PC-9 (cell line): ENCODE measurements around the gene DDX10. TPM values are rescaled to one million over a fixed set of nuclear protein-coding genes. Genes with fewer than 3 reads are reported as not detected.

Experiments used
- BruUV-seq: library from RNA; stranded (reverse); fragments of 400-500 nt; replicated peaks from 2 replicates; lab custom pipeline; 2021; lab: Mats Ljungman, UMichigan
- CTCF ChIA-PET: fragments of 300-600 bp; sonication (Branson Sonifier 250); formaldehyde crosslinking; loops from one replicate; lab custom pipeline; 2022; ENCODE audit warnings: antibody characterized with exemption; lab: Charles Lee
- POLR2A ChIA-PET: fragments of 300-600 bp; sonication (Branson Sonifier 250); formaldehyde crosslinking; loops from one replicate; lab custom pipeline; 2022; ENCODE audit warnings: antibody characterized with exemption; ENCODE audit not compliant: unreplicated experiment; lab: Charles Lee
- DNase-seq, 2 experiments: peaks; one replicate each; pipeline versions ENCODE4 v3.0.0 to v3.0.0-alpha.2; 2015 to 2022; ENCODE audit warnings: mixed read lengths in 1 of 2
- H2AFZ ChIP-seq: fragments of 200-600 bp; sonication (generic); 2 replicates; pipeline ENCODE4 v1.8.1; 2017; ENCODE audit warnings: antibody characterized with exemption
- H3F3A ChIP-seq: fragments of 200-600 bp; sonication (generic); 2 replicates; pipeline ENCODE4 v1.8.1; 2017; ENCODE audit warnings: antibody characterized with exemption, mild to moderate bottlenecking, low read depth; ENCODE audit not compliant: insufficient read depth
- H3K27ac ChIP-seq: fragments of 200-600 bp; sonication (generic); 2 replicates; pipeline ENCODE4 v1.6.1; 2016; ENCODE audit warnings: mixed run types
- H3K27me3 ChIP-seq: fragments of 200-600 bp; sonication (generic); 2 replicates; pipeline ENCODE4 v1.6.1; 2016; ENCODE audit warnings: low read depth, mixed run types; ENCODE audit not compliant: insufficient read depth
- H3K36me3 ChIP-seq: fragments of 200-600 bp; sonication (generic); 2 replicates; pipeline ENCODE4 v1.6.1; 2016; ENCODE audit warnings: low read depth, mixed run types
- H3K4me1 ChIP-seq: fragments of 200-600 bp; sonication (generic); replicated peaks from 2 replicates; pipeline ENCODE4 v1.6.1; 2016; ENCODE audit warnings: mixed run types; ENCODE audit not compliant: insufficient read depth
- H3K4me2 ChIP-seq: fragments of 200-600 bp; sonication (generic); 2 replicates; pipeline ENCODE4 v1.6.1; 2017; ENCODE audit warnings: mixed run types
- H3K4me3 ChIP-seq: fragments of 200-600 bp; sonication (generic); 2 replicates; pipeline ENCODE4 v1.6.1; 2016; ENCODE audit warnings: mixed run types
- H3K79me2 ChIP-seq: fragments of 200-600 bp; sonication (generic); 2 replicates; pipeline ENCODE4 v1.6.1; 2017; ENCODE audit warnings: low read depth, mixed run types
- H3K9me2 ChIP-seq: fragments of 200-600 bp; sonication (generic); 2 replicates; pipeline ENCODE4 v1.8.1; 2017; ENCODE audit warnings: mild to moderate bottlenecking; ENCODE audit not compliant: insufficient read depth
- H3K9me3 ChIP-seq: fragments of 200-600 bp; sonication (generic); 2 replicates; pipeline ENCODE4 v1.8.1; 2016; ENCODE audit warnings: low read depth; ENCODE audit not compliant: insufficient read depth
- H4K20me1 ChIP-seq: fragments of 200-600 bp; sonication (generic); 2 replicates; pipeline ENCODE4 v1.8.1; 2017; ENCODE audit not compliant: insufficient read depth
- EZH2 ChIP-seq: fragments of 200-600 bp; sonication (generic); IDR thresholded peaks from 2 replicates; pipeline ENCODE4 v1.8.0; 2017; ENCODE audit warnings: antibody characterized with exemption, low read depth
- intact Hi-C: fragments of 100-400 bp; cut with micrococcal nuclease; formaldehyde crosslinking; loops from one replicate; pipeline ENCODE4 v1.10.0; 2022; ENCODE audit not compliant: unreplicated experiment
- total RNA-seq: library from RNA; stranded (reverse); gene quantifications from 2 replicates; pipeline ENCODE4 v1.2.3, GENCODE V29; 2021
- TF ChIP-seq, protein P1 (sequence below): fragments of 200-600 bp; sonication (generic); conservative IDR thresholded peaks from 2 replicates; pipeline ENCODE4 v1.6.1; 2017; ENCODE audit warnings: mixed run types, antibody characterized with exemption, mild to moderate bottlenecking, moderate library complexity

The DDX10 gene
- total RNA-seq, 1 experiment from 2014 or later = 26.4 TPM

DNA sequence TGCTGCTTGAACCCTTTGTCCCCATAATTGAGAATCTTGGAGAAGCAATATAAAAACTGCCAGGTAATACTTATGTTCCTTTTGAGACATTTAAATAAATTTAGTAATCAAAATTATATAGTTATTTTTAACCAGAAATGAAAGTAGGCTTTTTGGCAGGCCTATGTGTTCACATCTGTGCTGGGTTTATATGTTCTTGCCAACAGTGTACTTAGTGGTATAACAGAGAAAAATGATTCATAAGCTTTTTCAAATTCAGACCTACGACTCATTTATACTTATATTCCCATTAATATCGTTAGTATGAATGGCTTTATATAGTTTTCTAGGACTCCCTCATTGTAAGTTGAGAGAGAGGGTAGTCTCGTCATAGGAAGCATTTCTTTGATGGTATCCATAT lies 79.0 kb downstream of the DDX10 start:
- no TSS peak for BruUV-seq
- Histone ChIP-seq H3K79me2 (peaks cover 15% of the 10 kb centered on the region; the same call in 1 of the 2 replicates), H3K27me3 (no peaks in the 10 kb centered on the region), H2AFZ (no peak overlapping the region), H3K9me3 (peaks cover 17% of the 10 kb centered on the region; the same call in 1 of the 2 replicates), H3F3A (no peaks in the 10 kb centered on the region), H3K4me3 (no peak overlapping the region), H3K9me2 (no peaks in the 10 kb centered on the region), H4K20me1 (no peaks in the 10 kb centered on the region), H3K27ac (no peak overlapping the region), H3K4me2 (no peak overlapping the region), H3K36me3 (no peaks in the 10 kb centered on the region), H3K4me1 (no peaks in the 10 kb centered on the region)
- no peak for TF ChIP-seq EZH2
- TF ChIP-seq, protein P1, sequence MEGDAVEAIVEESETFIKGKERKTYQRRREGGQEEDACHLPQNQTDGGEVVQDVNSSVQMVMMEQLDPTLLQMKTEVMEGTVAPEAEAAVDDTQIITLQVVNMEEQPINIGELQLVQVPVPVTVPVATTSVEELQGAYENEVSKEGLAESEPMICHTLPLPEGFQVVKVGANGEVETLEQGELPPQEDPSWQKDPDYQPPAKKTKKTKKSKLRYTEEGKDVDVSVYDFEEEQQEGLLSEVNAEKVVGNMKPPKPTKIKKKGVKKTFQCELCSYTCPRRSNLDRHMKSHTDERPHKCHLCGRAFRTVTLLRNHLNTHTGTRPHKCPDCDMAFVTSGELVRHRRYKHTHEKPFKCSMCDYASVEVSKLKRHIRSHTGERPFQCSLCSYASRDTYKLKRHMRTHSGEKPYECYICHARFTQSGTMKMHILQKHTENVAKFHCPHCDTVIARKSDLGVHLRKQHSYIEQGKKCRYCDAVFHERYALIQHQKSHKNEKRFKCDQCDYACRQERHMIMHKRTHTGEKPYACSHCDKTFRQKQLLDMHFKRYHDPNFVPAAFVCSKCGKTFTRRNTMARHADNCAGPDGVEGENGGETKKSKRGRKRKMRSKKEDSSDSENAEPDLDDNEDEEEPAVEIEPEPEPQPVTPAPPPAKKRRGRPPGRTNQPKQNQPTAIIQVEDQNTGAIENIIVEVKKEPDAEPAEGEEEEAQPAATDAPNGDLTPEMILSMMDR = no peak
- CTCF ChIA-PET = no interaction called here
- POLR2A ChIA-PET = no interaction called here
- intact Hi-C loops = no loop called here
- no peak for DNase-seq

DNA sequence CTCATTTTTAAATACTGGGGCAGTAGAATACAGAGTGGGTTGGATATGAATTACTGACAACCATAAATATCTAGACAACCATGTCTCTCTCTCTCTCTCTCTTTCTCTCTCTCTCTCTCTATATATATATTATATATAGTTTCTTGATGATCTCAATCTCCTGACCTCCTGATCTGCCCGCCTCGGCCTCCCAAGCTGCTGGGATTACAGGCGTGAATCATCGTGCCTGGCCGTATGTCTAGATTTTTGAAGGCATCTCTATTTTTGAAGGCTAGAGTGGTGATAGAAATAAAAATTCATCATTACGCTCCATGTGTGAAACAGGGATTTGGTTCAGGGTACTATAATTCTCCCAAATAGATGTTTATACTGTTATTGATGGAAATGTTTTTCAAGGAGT lies 84.1 kb downstream of the DDX10 start:
- BruUV-seq = no TSS peak

DNA sequence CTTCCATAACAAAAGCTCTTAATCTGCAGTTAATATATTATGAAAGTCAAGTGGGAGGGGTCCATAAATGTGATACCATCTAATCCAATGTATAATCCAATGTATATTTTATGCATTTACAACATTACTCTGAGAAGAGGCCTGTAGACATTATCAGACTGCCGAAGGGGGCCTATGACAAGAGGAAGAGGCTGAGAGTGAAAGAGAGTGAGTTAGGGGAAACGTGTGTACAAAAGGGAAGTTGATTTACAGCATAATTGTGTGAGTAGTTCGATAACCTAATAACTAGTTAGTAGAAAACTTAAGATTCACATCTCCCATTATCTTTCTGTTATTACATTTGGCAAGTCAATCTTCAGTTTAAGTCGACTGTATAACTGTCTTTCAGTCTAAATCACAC lies 86.6 kb downstream of the DDX10 start:
- Histone ChIP-seq H3K4me3 (no peak overlapping the region), H3K27ac (no peak overlapping the region), H3K36me3 (no peaks in the 10 kb centered on the region), H2AFZ (no peak overlapping the region), H3K27me3 (no peaks in the 10 kb centered on the region), H3K79me2 (peaks cover 19% of the 10 kb centered on the region), H3K9me2 (no peaks in the 10 kb centered on the region), H3F3A (no peaks in the 10 kb centered on the region; the same call in 1 of the 2 replicates), H4K20me1 (peaks cover 6% of the 10 kb centered on the region; the same call in 1 of the 2 replicates), H3K4me2 (no peak overlapping the region), H3K9me3 (no peaks in the 10 kb centered on the region), H3K4me1 (no peaks in the 10 kb centered on the region)
- intact Hi-C loops = no loop called here
- POLR2A ChIA-PET = no interaction called here
- no TSS peak for BruUV-seq
- CTCF ChIA-PET = no interaction called here
- no peak for DNase-seq
- TF ChIP-seq, protein P1 = no peak
- no peak for TF ChIP-seq EZH2

More for the DNA sequence above, 84.1 kb downstream of the DDX10 start:
- Histone ChIP-seq H3K79me2 (peaks cover 19% of the 10 kb centered on the region), H3F3A (no peaks in the 10 kb centered on the region), H3K9me2 (no peaks in the 10 kb centered on the region), H3K4me2 (no peak overlapping the region), H2AFZ (no peak overlapping the region), H3K9me3 (no peaks in the 10 kb centered on the region), H3K27ac (no peak overlapping the region), H3K27me3 (no peaks in the 10 kb centered on the region), H4K20me1 (peaks cover 4% of the 10 kb centered on the region; the same call in 1 of the 2 replicates), H3K4me1 (no peaks in the 10 kb centered on the region), H3K36me3 (no peaks in the 10 kb centered on the region), H3K4me3 (no peak overlapping the region)
- ChIA-PET CTCF (no interaction called here), POLR2A (no interaction called here)
- intact Hi-C loops = no loop called here
- no peak for TF ChIP-seq EZH2
- DNase-seq = no peak

DNA sequence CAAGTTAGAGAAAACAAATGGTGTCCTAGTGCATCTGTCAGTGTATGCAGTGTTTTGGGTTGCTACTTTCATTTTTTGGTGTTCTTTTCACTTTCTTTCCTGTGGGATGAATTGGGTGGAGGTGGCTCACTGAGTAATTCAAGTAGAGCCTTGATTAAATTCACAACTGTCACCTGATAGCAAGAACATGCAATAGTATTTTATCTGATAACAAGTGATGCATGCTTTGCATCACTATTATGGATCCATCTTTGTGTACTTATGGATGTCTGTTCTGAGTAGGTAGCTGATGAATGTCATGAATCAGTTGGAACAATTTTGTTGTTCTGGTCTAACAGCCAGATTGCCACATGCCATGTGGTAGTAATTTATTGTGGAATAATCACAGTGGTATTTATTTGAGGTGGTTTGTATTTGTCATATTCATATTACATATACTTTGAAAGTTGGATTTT lies 87.5 kb downstream of the DDX10 start:
- Histone ChIP-seq H3K36me3 (no peaks in the 10 kb centered on the region), H3K4me3 (no peak overlapping the region), H3K27me3 (no peaks in the 10 kb centered on the region), H3F3A (no peaks in the 10 kb centered on the region; the same call in 1 of the 2 replicates), H3K9me2 (no peaks in the 10 kb centered on the region), H4K20me1 (peaks cover 6% of the 10 kb centered on the region; the same call in 1 of the 2 replicates), H3K9me3 (no peaks in the 10 kb centered on the region), H3K4me1 (no peaks in the 10 kb centered on the region), H3K79me2 (peaks cover 19% of the 10 kb centered on the region), H3K27ac (no peak overlapping the region), H3K4me2 (no peak overlapping the region), H2AFZ (no peak overlapping the region)
- POLR2A ChIA-PET = no interaction called here
- CTCF ChIA-PET = no interaction called here
- no TSS peak for BruUV-seq
- no peak for TF ChIP-seq EZH2
- TF ChIP-seq, protein P1 = no peak
- intact Hi-C loops = no loop called here
- no peak for DNase-seq
